Measurements from ENCODE around the gene RAPGEF4.
A peak's percentile ranks its signal among the peaks of the same experiment; 100 is the strongest.

The RAPGEF4 gene

DNA sequence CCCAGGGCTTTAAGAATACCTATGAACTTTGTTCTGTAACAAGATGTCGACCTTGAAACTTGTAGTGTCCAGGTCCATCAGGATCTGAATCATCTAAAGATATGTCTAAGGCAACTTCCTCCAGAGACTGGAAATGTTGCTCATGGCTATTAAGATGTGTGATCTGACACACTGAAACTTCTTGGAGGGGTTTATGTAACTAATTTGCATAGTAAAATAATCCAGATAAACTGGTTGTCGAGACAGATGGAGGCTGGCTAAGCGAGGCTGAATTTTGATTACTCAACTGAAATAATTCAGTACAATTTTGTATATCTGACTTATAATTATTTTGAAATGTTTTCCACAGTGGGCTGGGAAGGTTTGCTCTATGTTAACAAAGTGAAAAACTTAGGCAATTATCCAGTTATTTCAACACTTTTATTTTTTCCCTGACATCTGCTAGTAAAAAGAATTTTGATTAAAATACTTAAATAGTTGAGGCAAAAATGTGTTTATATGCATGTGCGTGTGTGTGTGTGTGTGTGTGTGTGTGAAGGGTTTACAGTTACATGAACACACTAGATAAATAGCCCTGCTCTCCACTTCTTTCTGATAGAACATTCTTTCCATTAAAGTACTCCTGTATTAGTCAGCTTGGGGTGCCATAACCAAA lies 328.6 kb downstream of the RAPGEF4 start:
- FAIRE-seq = no peak
- no peak for TF ChIP-seq POLR2A (IDR thresholded peaks at IDR 0.05; ENCODE audit: low read depth, low read length)
- DNase-seq (ENCODE audit: insufficient read length, low spot score) = no peak

DNA sequence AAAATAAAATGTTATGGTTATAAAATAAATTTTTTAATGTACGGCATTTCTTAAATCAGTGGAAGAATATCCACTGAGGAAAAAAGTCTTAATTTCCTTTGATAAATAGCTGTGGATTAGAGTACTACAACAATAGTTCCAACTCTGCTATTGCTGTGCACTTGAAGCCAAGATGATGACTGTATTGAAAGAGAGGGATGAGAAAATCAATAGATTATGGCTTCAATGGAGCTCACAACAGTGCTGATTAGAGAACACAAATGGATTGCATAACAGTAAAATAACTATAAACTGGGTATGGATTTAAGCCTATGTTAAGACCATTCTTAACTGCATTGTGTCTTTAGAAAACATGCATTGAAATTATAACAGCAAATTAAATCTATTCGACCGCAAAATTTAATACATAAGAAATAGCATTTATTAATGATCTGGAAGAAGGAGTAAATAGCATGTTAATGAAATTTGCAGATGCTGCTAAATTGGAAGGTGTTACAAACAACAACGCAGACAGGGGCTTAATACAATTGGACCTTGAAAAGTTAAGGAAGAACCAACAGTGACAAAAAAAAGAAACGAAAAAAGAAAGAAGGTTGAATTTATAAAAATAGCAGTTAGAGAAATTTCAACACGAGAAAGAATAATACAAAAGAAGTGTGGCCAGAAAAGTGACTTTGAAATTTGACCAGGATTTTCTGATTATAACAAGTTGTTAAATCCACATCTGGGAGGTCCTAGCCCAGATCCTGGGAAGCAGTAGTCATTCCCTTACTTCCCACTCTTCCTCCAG lies 331.4 kb downstream of the RAPGEF4 start:
- no peak for TF ChIP-seq POLR2A (IDR thresholded peaks at IDR 0.05; ENCODE audit: low read depth, low read length)
- FAIRE-seq = no peak
- no peak for DNase-seq (ENCODE audit: insufficient read length, low spot score)

DNA sequence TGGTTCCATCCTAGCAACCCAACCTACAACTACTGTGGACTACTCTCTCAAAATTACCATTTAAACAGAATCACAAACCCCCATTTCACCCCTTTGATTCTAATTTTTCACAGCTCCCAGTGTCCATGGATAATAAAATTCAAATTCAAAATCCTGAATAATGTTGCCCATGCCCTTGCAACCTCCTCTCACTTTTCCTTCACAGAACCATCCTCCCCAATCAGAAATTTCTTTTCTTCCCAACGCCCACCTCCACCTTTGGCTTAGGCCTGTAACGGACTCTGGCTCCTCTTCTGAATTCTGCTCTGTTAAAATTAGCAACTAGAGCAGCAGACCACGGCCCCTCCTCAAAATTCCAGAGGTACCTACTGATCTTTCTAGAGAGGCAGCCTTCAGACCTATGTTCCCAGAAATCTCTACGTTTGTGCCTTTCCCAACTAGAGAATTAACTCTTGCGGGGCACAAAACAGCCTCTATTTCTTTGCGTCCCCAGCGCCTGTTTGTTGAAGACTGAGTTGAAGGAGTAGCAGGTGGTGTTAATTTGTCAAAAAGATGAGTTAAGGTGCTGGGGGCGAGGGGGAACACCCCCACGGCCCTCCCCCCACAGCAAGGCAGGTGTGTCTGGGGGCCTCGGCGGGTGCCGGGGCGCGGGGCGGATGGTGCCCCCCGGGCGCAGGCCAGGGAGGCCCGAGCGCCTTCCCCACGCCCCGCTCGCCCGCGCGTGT lies 339.6 kb downstream of the RAPGEF4 start:
- FAIRE-seq (no peak), DNase-seq (ENCODE audit: insufficient read length, low spot score) (no peak)
- TF ChIP-seq POLR2A (IDR thresholded peaks at IDR 0.05; ENCODE audit: low read depth, low read length) = no peak

DNA sequence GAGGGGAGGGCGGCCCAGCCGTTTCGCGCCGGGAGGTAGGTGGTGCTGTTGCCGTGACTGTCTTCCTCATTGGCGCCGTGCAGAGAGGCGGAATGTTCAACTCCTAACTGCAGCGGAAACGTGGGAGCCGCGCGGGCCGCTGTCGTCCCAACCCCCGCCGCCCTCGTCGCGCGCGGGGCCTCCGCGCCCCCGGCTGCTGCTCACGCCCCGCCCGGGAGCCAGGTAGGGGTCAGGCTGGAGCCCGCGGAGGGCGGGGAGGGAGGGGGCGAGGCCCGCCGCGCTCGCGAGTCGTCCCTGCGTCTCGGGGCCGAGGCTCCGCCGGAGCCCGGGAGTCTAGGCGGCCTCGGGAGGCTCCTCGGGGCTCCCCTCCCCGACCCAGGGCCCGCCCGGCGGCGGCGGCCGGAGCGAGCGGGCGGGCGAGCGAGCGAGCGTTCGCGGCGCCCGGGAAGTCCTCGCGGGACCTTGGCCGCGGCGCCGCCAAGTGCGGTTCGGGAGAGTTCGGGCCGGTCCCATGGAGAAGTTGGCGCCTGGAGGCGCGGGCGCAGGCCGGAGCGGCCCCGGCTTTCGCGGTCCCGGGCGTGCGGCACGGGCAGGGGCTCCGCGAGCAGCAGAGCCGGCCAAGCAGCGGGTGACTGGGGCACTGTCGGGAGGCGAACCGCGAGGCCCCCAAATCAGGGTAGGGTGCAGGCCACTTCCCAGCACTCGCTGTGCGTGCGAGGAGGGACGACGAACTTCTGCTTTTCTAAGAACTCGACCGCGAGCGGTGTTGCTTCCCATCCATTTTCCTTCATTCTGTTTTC lies 340.3 kb downstream of the RAPGEF4 start, which contains the start of gene MAP3K20:
MAP3K20 (plus strand) TSS at position 66 of the 800 bp plus-strand sequence. CDS start 15,186 bp downstream, outside the sequence.
- no peak for FAIRE-seq
- TF ChIP-seq POLR2A (IDR thresholded peaks at IDR 0.05; ENCODE audit: low read depth, low read length) = peak; percentile 80
- DNase-seq (ENCODE audit: insufficient read length, low spot score) = peak; percentile 39

DNA sequence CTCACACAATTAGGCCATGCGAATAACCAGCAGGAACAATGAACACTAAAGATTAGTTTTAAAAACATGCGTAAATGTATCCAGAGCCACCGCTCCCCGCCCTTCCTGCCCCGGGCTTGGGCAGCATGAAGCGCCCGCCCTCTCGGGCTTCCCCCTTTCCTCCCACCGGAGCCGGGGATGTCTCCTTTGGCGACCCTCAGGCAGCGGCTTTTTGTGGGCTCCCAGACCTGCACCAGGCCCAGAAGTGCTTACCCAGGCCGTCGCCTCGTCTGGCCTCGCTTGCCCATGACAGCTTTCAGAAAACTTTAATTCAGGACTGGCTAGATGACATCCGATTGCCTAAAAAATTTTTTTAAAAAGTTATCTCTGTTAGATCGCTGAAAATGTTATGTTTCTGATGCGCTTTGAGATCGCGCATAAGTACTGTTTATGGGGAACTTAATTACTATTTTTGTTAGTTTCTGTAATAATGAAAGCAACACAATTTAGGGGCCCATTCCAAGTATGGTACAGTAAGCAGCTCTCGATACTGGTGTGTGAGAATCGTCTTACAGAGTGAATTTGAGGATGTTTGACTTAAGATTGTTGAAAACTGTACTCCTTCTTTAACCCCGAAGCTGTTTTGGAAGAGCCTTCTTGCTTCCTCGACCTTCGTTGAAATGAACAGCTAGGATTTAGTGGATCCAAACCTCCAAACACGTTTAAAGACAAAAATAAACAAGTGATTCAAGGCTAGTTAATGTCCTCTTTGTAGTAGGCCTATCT lies 341.1 kb downstream of the RAPGEF4 start:
- TF ChIP-seq POLR2A (IDR thresholded peaks at IDR 0.05; ENCODE audit: low read depth, low read length) = no peak
- FAIRE-seq = no peak
- no peak for DNase-seq (ENCODE audit: insufficient read length, low spot score)

DNA sequence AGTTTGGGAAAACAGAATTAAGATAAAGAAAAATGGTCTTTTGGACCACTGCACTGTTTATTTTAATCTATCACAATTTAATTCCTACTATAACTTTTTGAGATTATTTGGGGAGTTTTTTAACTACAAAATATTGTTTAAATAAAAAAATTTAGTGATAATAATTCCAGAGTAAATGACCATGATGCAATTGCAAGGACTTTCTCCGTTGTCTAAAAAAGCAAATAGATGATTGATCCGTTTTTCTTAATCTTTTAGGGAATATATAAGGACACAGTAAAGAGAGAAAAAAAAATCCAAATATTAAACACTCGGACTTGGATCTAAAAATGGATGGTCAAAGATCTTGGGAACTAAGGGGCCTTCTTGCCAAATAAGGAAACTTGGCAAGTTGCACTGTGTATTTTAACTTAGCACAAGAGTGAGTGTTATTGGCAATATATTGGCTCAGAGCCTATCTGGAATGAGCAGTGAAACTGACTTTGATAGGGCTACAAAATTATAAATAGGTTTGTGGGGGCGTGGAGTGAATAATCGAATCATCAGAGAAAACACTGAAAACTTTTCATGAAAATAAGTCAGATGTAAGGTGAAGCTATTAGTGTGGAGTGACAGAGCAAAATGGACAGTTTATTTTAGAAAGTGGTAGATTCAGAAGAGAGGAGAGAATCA lies 342.0 kb downstream of the RAPGEF4 start:
- no peak for FAIRE-seq
- DNase-seq (ENCODE audit: insufficient read length, low spot score) = no peak
- TF ChIP-seq POLR2A (IDR thresholded peaks at IDR 0.05; ENCODE audit: low read depth, low read length) = no peak

DNA sequence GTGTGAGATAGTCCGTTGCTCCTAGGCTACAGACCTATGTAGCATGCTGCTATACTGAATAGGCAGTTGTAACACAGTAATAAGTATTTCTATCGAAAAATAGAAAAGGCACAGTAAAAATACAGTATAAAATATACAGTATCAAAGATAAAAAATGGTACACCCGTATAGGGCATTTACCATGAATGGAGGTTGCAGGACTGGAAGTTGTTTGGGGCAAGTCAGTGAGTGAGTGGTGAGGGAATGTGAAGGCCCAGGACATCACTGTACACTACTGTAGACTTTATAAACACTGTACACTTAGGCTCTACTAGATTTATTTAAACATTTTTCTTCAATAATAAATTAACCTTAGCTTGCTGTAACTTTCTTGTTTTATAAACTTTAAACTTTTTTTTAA lies 343.5 kb downstream of the RAPGEF4 start:
- no peak for TF ChIP-seq POLR2A (IDR thresholded peaks at IDR 0.05; ENCODE audit: low read depth, low read length)
- FAIRE-seq = no peak
- no peak for DNase-seq (ENCODE audit: insufficient read length, low spot score)

DNA sequence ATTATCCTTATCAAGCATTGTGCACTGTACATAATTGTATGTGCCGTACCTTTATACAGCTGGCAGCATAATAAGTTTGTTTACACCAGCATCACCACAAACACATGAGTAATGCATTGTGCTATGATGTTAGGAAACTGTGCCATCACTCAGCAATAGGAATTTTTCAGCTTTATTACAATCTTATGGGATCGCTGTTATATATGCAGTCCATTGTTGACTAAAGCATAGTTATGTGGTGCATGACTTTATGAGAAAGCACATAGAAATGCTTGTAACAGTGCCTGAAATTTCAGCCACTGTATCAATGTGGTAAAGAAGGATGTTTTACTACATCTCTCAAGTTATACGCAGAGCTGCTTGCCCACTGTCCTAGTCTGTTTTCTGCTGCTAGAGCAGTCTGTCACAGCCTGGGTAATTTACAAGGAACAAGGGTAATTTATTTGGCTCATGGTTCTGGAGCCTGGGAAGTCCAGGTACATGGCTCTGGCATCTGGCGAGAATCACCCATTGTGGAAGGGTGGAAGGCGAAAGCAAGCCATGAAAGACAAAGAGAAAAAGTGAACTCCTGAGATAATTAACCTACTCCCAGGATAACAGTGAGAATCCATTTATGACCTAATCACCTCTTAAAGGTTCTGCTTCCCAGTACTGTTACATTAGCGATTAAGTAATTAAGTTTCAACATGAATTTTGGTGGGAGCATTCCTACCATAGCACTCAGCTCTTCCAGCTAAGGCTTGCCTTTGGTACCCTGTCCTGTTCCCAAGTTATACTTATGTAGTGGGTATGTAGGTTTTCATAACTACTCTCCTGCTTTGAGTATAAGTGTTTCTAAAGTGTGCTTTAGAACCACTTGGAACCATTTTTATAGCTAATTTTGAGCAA lies 344.6 kb downstream of the RAPGEF4 start:
- FAIRE-seq = no peak
- TF ChIP-seq POLR2A (IDR thresholded peaks at IDR 0.05; ENCODE audit: low read depth, low read length) = no peak
- DNase-seq (ENCODE audit: insufficient read length, low spot score) = no peak

DNA sequence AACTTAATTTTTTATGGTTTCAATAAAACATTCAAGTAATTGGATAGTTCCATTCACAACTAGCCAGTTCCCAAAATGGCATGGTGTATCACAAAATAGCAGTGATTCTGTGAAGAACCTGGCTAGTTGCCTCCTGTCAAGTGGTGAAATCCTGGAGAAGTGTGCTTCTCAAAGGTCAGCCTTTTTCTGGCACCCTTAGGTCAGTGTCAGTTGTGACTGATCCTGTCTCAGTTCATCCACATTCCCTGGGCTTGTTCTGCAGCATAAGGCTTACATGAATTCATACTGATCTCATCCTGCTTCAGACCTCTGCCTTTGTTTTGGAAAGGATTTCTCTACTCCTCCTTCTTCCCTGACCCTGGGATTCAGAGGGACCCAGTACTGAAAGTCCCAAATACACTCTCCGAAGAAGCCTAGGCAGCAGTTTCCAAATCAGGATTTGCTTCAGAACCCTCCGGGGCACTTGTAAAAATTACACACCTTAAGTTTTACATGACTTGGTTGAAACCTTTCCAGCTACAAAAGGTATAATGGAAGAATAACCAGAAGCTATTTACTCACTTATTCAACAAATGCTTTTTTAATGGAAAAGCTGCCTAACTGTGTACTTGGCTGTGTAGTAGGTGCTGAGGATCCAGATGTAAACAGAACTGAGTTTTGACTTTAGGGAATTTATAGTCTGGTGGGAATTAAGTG lies 351.0 kb downstream of the RAPGEF4 start:
- no peak for TF ChIP-seq POLR2A (IDR thresholded peaks at IDR 0.05; ENCODE audit: low read depth, low read length)
- no peak for DNase-seq (ENCODE audit: insufficient read length, low spot score)
- peak; percentile 61 for FAIRE-seq

DNA sequence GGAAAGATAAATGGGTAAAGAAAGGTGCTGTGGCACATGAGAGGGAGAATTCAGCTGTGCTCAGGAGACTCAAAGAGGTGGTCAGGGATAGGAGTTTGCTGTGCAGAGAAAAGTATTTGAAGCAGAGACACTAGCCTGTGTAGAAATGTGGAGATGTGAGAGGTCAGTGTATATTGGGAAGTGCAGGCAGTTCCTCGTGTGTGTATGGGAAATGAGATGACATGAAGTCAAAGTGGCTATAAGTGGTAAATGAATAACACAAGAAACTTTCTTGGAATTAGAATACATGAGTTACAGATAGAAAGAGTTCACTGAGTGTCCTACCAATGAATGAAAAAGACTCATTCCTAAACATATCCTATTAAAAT lies 351.6 kb downstream of the RAPGEF4 start:
- TF ChIP-seq POLR2A (IDR thresholded peaks at IDR 0.05; ENCODE audit: low read depth, low read length) = no peak
- FAIRE-seq (no peak), DNase-seq (ENCODE audit: insufficient read length, low spot score) (no peak)
